Neural crest cell (in vitro differentiated cells): ENCODE measurements around the gene SGMS1. TPM values are rescaled to one million over a fixed set of nuclear protein-coding genes. Genes with fewer than 3 reads are reported as not detected.

Experiments used
- DNase-seq: peaks from one replicate; pipeline ENCODE4 v3.0.0; 2021; ENCODE audit warnings: low read depth, mixed read lengths, low spot score
- H3K27ac Mint-ChIP-seq: one replicate; pipeline ENCODE4 v1.8.0; 2021; ENCODE audit warnings: mild to moderate bottlenecking, mixed read lengths; ENCODE audit not compliant: unreplicated experiment
- H3K27me3 Mint-ChIP-seq: 2 replicates; pipeline ENCODE4 v1.8.0; 2021; ENCODE audit warnings: low read depth, mild to moderate bottlenecking, mixed read lengths
- H3K36me3 Mint-ChIP-seq: 2 replicates; pipeline ENCODE4 v1.8.0; 2021; ENCODE audit warnings: low read depth, mild to moderate bottlenecking, mixed read lengths
- H3K4me1 Mint-ChIP-seq: 2 replicates; pipeline ENCODE4 v1.8.0; 2021; ENCODE audit warnings: mixed read lengths
- H3K4me3 Mint-ChIP-seq: one replicate; pipeline ENCODE4 v1.8.0; 2021; ENCODE audit warnings: mild to moderate bottlenecking, mixed read lengths
- H3K9me3 Mint-ChIP-seq: 2 replicates; pipeline ENCODE4 v1.8.0; 2021; ENCODE audit warnings: mixed read lengths
- CTCF ChIP-seq: fragments of 200-600 bp; sonication (generic); conservative IDR thresholded peaks from 2 replicates; pipeline ENCODE4 v1.5.0; 2021; ENCODE audit warnings: antibody characterized with exemption, mild to moderate bottlenecking
- total RNA-seq: library from RNA; stranded (reverse); gene quantifications from 2 replicates; pipeline ENCODE4 v1.2.1, GENCODE V29; 2021

The SGMS1 gene
- total RNA-seq, 1 donor from 2014 or later = 14.4 TPM

- peak overlapping the region; percentile 15 for H3K27ac Mint-ChIP-seq
- H3K4me1 Mint-ChIP-seq = peaks cover 4% of the 10 kb centered on the region
- no peak overlapping the region for H3K4me3 Mint-ChIP-seq
- TF ChIP-seq CTCF = no peak
- H3K36me3 Mint-ChIP-seq = no peaks in the 10 kb centered on the region
- no peaks in the 10 kb centered on the region for H3K9me3 Mint-ChIP-seq
- DNase-seq = no peak
- no peaks in the 10 kb centered on the region for H3K27me3 Mint-ChIP-seq
Observed at GRCh38 chr10:50385624-50386023, 238.1 kb downstream of the SGMS1 start.

- Mint-ChIP-seq H3K4me1 (peaks cover 4% of the 10 kb centered on the region), H3K4me3 (no peak overlapping the region), H3K36me3 (no peaks in the 10 kb centered on the region), H3K27ac (no peak overlapping the region), H3K27me3 (no peaks in the 10 kb centered on the region), H3K9me3 (no peaks in the 10 kb centered on the region)
- no peak for DNase-seq
- no peak for TF ChIP-seq CTCF
Observed at GRCh38 chr10:50384898-50385297, 238.9 kb downstream of the SGMS1 start.

- no peak overlapping the region for H3K27ac Mint-ChIP-seq
- TF ChIP-seq CTCF = no peak
- no peaks in the 10 kb centered on the region for H3K9me3 Mint-ChIP-seq
- no peaks in the 10 kb centered on the region for H3K27me3 Mint-ChIP-seq
- DNase-seq = no peak
- peaks cover 4% of the 10 kb centered on the region for H3K4me1 Mint-ChIP-seq
- no peak overlapping the region for H3K4me3 Mint-ChIP-seq
- H3K36me3 Mint-ChIP-seq = no peaks in the 10 kb centered on the region
Observed at GRCh38 chr10:50384238-50384637, 239.5 kb downstream of the SGMS1 start.

GRCh38 chr10:50382576-50383023, 241.2 kb downstream of the SGMS1 start:
- TF ChIP-seq CTCF = no peak
- Mint-ChIP-seq H3K4me3 (no peak overlapping the region), H3K4me1 (peaks cover 9% of the 10 kb centered on the region), H3K36me3 (no peaks in the 10 kb centered on the region), H3K27me3 (no peaks in the 10 kb centered on the region), H3K9me3 (no peaks in the 10 kb centered on the region), H3K27ac (no peak overlapping the region)
- DNase-seq = no peak

- DNase-seq = no peak
- Mint-ChIP-seq H3K4me1 (peaks cover 9% of the 10 kb centered on the region), H3K9me3 (no peaks in the 10 kb centered on the region), H3K27me3 (no peaks in the 10 kb centered on the region), H3K4me3 (no peak overlapping the region), H3K27ac (no peak overlapping the region), H3K36me3 (no peaks in the 10 kb centered on the region)
- no peak for TF ChIP-seq CTCF
Observed at GRCh38 chr10:50381642-50382041, 242.1 kb downstream of the SGMS1 start.

GRCh38 chr10:50379616-50380015, 244.1 kb downstream of the SGMS1 start:
- H3K4me1 Mint-ChIP-seq = peaks cover 9% of the 10 kb centered on the region
- DNase-seq = no peak
- no peaks in the 10 kb centered on the region for H3K27me3 Mint-ChIP-seq
- H3K9me3 Mint-ChIP-seq = no peaks in the 10 kb centered on the region
- H3K36me3 Mint-ChIP-seq = no peaks in the 10 kb centered on the region
- H3K27ac Mint-ChIP-seq = no peak overlapping the region
- TF ChIP-seq CTCF = no peak
- no peak overlapping the region for H3K4me3 Mint-ChIP-seq
